ENCODE measurements around the gene LRP1B.
"Not testable (repeated sequence)": the region's sequence is repeated elsewhere in the genome, so short reads cannot be mapped to it uniquely, and the experiment has no call there.

The LRP1B gene

GRCh38 chr2:141878016-141878415 is 252.8 kb downstream of the LRP1B start:
- no peak for DNase-seq

GRCh38 chr2:141871913-141872634 is 258.7 kb downstream of the LRP1B start:
- no peak for DNase-seq

GRCh38 chr2:141869572-141869971 is 261.2 kb downstream of the LRP1B start:
- DNase-seq: no peak

- no peak for DNase-seq
Measured at GRCh38 chr2:141863964-141864363, 266.9 kb downstream of the LRP1B start.

GRCh38 chr2:141856215-141856919 is 274.4 kb downstream of the LRP1B start:
- DNase-seq: no peak

GRCh38 chr2:141848191-141848590 is 282.6 kb downstream of the LRP1B start:
- no peak for DNase-seq

- DNase-seq: no peak
Measured at GRCh38 chr2:141844231-141844630, 286.6 kb downstream of the LRP1B start.

GRCh38 chr2:141835103-141835502 is 295.7 kb downstream of the LRP1B start:
- DNase-seq: no peak

GRCh38 chr2:141828761-141829160 is 302.1 kb downstream of the LRP1B start:
- no peak for DNase-seq

- DNase-seq: no peak
Measured at GRCh38 chr2:141824790-141825189, 306.0 kb downstream of the LRP1B start.

GRCh38 chr2:141820893-141821292 is 309.9 kb downstream of the LRP1B start:
- no peak for DNase-seq

GRCh38 chr2:141815320-141815719 is 315.5 kb downstream of the LRP1B start:
- DNase-seq: not testable (repeated sequence)

GRCh38 chr2:141814150-141814549 is 316.7 kb downstream of the LRP1B start:
- DNase-seq: no peak

- no peak for DNase-seq
Measured at GRCh38 chr2:141810148-141810547, 320.7 kb downstream of the LRP1B start.

GRCh38 chr2:141806090-141806489 is 324.7 kb downstream of the LRP1B start:
- DNase-seq: no peak

GRCh38 chr2:141805302-141805701 is 325.5 kb downstream of the LRP1B start:
- DNase-seq: no peak

GRCh38 chr2:141796449-141796848 is 334.4 kb downstream of the LRP1B start:
- no peak for DNase-seq

- no peak for DNase-seq
Measured at GRCh38 chr2:141791521-141791920, 339.3 kb downstream of the LRP1B start.

- DNase-seq: no peak
Measured at GRCh38 chr2:141782574-141782973, 348.2 kb downstream of the LRP1B start.

- DNase-seq: no peak
Measured at GRCh38 chr2:141778315-141778835, 352.4 kb downstream of the LRP1B start.

- no peak for DNase-seq
Measured at GRCh38 chr2:141770530-141770929, 360.3 kb downstream of the LRP1B start.

GRCh38 chr2:141767691-141768090 is 363.1 kb downstream of the LRP1B start:
- DNase-seq: no peak

- DNase-seq: no peak
Measured at GRCh38 chr2:141767051-141767450, 363.8 kb downstream of the LRP1B start.

GRCh38 chr2:141766225-141766624 is 364.6 kb downstream of the LRP1B start:
- DNase-seq: no peak
